ENCODE data around the gene DHCR7. TPM values are rescaled to one million over a fixed set of nuclear protein-coding genes. Genes with fewer than 3 reads are reported as not detected.

The DHCR7 gene
- total RNA-seq, 4 donors from 2014 or later = 5.8 to 9.5 (median 9.2) TPM

DNA sequence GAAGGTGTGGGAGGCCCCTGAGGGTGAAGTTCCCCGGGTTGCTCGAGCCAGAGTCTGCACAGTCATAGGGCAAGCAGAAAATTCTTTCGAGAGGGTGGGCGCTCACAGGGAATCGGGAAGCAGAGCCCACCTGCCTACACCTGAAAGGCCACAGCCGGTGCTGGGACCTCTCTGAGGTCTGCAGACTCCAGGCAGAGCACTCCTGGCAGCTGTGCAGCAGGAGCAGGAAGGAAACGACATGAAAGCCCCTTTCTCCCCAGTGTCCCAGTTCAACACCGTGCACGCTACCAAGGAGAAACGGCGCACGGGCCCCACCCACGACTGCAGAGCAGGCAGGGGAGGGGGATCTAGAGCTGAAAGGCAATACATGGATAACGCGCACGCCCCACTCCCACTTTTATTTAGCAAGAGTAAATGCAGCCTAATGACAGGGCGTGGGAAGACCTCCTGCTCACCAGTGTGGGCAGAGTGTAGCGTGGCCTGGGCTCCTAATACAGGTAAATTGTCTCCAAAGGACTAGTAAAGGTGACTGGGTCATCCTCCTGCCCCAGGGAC is 13.5 kb downstream of the DHCR7 start:
- H3K4me3 ChIP-seq = no peak overlapping the region
- no peak for DNase-seq (ENCODE audit: extremely low spot score)
- H3K9me3 ChIP-seq = no peaks in the 10 kb centered on the region
- peaks cover 0 to 12% (median 0%) of the 10 kb centered on the region in 4 donors for H3K4me1 ChIP-seq
- 85% methylated on average over 16 of the region's 18 CpGs for WGBS
- TF ChIP-seq CTCF (IDR thresholded peaks at IDR 0.05) (no peak), POLR2AphosphoS5 (IDR thresholded peaks at IDR 0.05) (no peak), POLR2A (IDR thresholded peaks at IDR 0.05; ENCODE audit: low read depth) (no peak), EP300 (IDR thresholded peaks at IDR 0.05) (no peak)
- intact Hi-C loops (cut with DNase I) = no loop called here
- H3K27ac ChIP-seq (replicated peaks in 1 of 4) = no peak overlapping the region
- no peaks in the 10 kb centered on the region for H3K27me3 ChIP-seq
- H3K36me3 ChIP-seq = peaks cover 18 to 52% (median 38%) of the 10 kb centered on the region in 4 donors

DNA sequence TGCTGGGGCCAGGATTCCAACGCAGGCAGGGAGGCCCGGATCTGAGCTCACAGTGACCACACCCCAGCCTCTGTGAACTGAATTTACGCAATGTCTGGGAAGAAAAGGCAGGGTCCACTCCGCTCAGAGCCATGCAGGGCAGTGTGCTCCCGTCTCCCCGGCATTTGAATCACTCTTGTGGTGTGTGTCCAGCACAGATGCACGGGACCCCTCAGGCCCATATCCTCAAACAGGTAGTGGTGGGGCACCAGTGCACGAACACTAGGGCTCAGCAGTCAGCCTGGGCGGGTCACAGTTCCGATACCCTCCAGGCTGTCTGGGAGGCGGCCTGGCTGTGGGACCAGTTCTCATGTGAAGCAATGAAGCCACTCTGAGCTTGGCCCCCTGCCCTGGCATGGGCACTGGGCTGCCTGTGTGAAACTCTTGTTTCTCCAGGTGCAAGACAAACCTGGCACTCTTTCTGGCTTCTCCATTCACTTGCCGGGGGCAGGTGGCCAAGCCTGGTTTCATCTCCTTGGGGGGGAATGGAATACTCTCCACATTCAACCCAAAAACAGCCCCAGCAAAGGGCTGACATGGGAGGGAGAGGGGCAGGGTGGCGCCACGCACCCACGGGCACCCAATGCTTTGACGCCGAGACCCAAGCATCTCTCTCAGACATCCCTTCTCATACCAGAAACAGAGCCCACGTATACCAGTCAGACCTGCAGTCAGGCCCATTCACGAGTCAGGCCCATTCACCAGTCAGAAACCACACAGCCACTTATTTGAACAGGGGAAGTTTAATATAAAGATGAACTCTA is 14.3 kb downstream of the DHCR7 start:
- no peaks in the 10 kb centered on the region for H3K27me3 ChIP-seq
- H3K27ac ChIP-seq (replicated peaks in 1 of 4) = peak overlapping the region in 2 of 4 donors; percentile 24 to 33
- no peak for DNase-seq (ENCODE audit: extremely low spot score)
- intact Hi-C loops (cut with DNase I) = no loop called here
- no peaks in the 10 kb centered on the region for H3K9me3 ChIP-seq
- peak in 1 of 2 donors; percentile 27 for TF ChIP-seq POLR2AphosphoS5 (IDR thresholded peaks at IDR 0.05)
- no peak for TF ChIP-seq EP300 (IDR thresholded peaks at IDR 0.05)
- no peak for TF ChIP-seq CTCF (IDR thresholded peaks at IDR 0.05)
- no peak for TF ChIP-seq POLR2A (IDR thresholded peaks at IDR 0.05; ENCODE audit: low read depth)
- H3K4me3 ChIP-seq = no peak overlapping the region
- H3K4me1 ChIP-seq = peaks cover 0 to 12% (median 0%) of the 10 kb centered on the region in 4 donors
- peaks cover 14 to 44% (median 30%) of the 10 kb centered on the region in 4 donors for H3K36me3 ChIP-seq
- 76% methylated on average over 13 of the region's 19 CpGs for WGBS

DNA sequence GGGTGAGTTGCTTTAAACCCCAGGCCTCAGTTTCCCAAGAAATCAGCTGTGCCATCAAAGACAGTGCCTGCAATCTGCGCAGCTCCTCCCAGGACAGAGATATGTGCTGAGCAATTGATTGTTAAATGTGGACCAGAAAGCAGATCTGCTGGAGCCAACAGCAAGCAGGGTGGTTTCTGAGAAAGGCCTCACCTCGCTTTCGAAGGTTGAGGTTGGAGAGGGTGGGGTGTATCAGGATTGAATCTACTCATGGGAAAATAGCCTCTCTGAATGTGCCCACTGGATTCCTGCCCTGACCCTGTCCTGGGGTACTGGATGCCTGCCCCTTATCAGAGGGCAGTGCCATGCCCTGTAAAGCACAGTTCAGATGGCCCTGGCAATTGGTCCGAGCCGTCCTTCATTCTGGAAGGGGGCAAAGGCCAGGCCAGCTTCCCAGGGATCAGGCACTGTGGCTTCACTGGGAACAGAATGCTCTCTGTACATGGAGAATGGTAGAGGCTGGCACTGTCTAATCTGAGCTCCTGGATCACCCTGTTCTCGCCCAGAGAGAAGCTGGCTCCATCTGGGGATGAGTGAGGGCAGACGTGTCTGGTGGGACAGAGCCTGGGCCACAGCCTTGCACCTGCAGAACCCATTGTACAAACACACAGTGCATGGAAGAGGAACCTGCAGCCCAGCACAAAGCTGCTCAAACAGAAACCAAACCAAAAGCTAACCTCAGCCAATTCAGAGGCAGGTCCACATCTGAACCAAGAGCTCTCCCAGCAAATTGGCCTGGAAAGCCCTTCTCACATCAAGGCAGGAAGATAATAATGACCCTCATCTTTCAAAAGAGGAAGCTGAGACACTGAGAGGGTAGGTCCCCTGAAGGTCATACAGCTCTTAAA is 15.2 kb downstream of the DHCR7 start:
- TF ChIP-seq POLR2AphosphoS5 (IDR thresholded peaks at IDR 0.05) (no peak), CTCF (IDR thresholded peaks at IDR 0.05) (no peak), EP300 (IDR thresholded peaks at IDR 0.05) (no peak), POLR2A (IDR thresholded peaks at IDR 0.05; ENCODE audit: low read depth) (no peak)
- DNase-seq (ENCODE audit: extremely low spot score) = no peak
- Histone ChIP-seq H3K9me3 (peaks cover 0 to 5% (median 0%) of the 10 kb centered on the region in 4 donors), H3K4me1 (peaks cover 0 to 12% (median 0%) of the 10 kb centered on the region in 4 donors), H3K4me3 (no peak overlapping the region), H3K27me3 (no peaks in the 10 kb centered on the region), H3K36me3 (peaks cover 5 to 36% (median 22%) of the 10 kb centered on the region in 4 donors), H3K27ac (replicated peaks in 1 of 4) (peak overlapping the region in 1 of 4 donors; percentile 33)
- 87% methylated on average over 5 of the region's 7 CpGs for WGBS
- intact Hi-C loops (cut with DNase I) = no loop called here

DNA sequence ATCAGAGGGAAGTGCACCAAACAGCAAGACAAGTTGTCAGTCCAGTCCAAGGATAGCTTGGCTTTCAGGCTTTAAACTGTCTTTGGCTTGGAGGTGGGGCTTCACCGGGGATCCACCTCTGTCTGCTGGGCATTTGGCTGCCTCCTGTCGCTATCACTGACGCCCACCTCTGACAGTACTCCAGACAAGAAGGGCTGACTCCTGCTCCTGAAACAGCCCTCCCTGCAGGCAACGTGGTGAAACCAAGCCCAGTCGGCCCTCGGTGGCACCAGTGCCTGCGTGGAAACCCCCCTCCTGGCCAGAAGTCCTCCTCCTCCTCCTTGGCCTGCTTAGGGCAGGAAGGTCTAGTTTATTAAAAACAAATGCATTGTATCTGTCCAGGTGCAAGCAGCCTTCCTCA is 16.9 kb downstream of the DHCR7 start:
- Histone ChIP-seq H3K27me3 (no peaks in the 10 kb centered on the region), H3K9me3 (peaks cover 0 to 9% (median 0%) of the 10 kb centered on the region in 4 donors), H3K27ac (replicated peaks in 1 of 4) (no peak overlapping the region), H3K4me3 (no peak overlapping the region), H3K4me1 (peaks cover 0 to 12% (median 0%) of the 10 kb centered on the region in 4 donors), H3K36me3 (peaks cover 0 to 18% (median 10%) of the 10 kb centered on the region in 4 donors)
- TF ChIP-seq POLR2AphosphoS5 (IDR thresholded peaks at IDR 0.05) = no peak
- no peak for TF ChIP-seq POLR2A (IDR thresholded peaks at IDR 0.05; ENCODE audit: low read depth)
- TF ChIP-seq EP300 (IDR thresholded peaks at IDR 0.05) = no peak
- TF ChIP-seq CTCF (IDR thresholded peaks at IDR 0.05) = no peak
- 49% methylated on average over 7 of the region's 7 CpGs for WGBS
- no peak for DNase-seq (ENCODE audit: extremely low spot score)
- intact Hi-C loops (cut with DNase I) = no loop called here
